ENCODE results near the gene NHEJ1. TPM values are rescaled to one million over a fixed set of nuclear protein-coding genes. Genes with fewer than 3 reads are reported as not detected.

Gene NHEJ1
- total and polyA plus RNA-seq, 2 of the 13 experiments (the other 11 are each of a cell fraction or from before 2014, with no cell fraction given), result 30.0 to 30.7 TPM

- TF ChIP-seq SOX6 (IDR thresholded peaks at IDR 0.05) (no peak), SOX6 (CRISPR knock-in tag; IDR thresholded peaks at IDR 0.05) (peak; percentile 87), SNAPC4 (CRISPR knock-in tag; IDR thresholded peaks at IDR 0.05) (no peak), XRCC5 (optimal IDR thresholded peaks at IDR 0.05; ENCODE audit: low read length) (peak; percentile 48), IKZF1 (IDR thresholded peaks at IDR 0.05) (no peak), ZNF747 (CRISPR knock-in tag; IDR thresholded peaks at IDR 0.05; ENCODE audit: borderline replicate concordance) (peak; percentile 72; the same call in 1 of the 2 replicates), KLF15 (CRISPR knock-in tag; IDR thresholded peaks at IDR 0.05; ENCODE audit: borderline replicate concordance) (no peak), USF2 (IDR thresholded peaks at IDR 0.05; ENCODE audit: low read depth, low read length) (no peak), USF2 (CRISPR knock-in tag; IDR thresholded peaks at IDR 0.05; ENCODE audit: borderline replicate concordance) (no peak), KLF13 (CRISPR knock-in tag; IDR thresholded peaks at IDR 0.05) (no peak), TARDBP (CRISPR knock-in tag; IDR thresholded peaks at IDR 0.05) (peak; percentile 73), ATRX (CRISPR knock-in tag; IDR thresholded peaks at IDR 0.05; ENCODE audit: borderline replicate concordance) (no peak), ZNF530 (CRISPR knock-in tag; IDR thresholded peaks at IDR 0.05; ENCODE audit: low read depth) (no peak), TSC22D2 (CRISPR knock-in tag; IDR thresholded peaks at IDR 0.05; ENCODE audit: borderline replicate concordance) (no peak), CREB3 (CRISPR knock-in tag; IDR thresholded peaks at IDR 0.05) (no peak), RBFOX2 (IDR thresholded peaks at IDR 0.05; ENCODE audit: low read depth, low read length) (no peak), TAF1 (CRISPR knock-in tag; IDR thresholded peaks at IDR 0.05) (peak; percentile 49), CSRNP2 (CRISPR knock-in tag; conservative IDR thresholded peaks at IDR 0.05; ENCODE audit: low read depth) (no peak)
These were observed 47.5 kb upstream of the NHEJ1 start (continued) for GRCh38 chr2:219207884-219208740.

Data from HepG2 (cell line).